ENCODE data around the gene KLF2. TPM values are rescaled to one million over a fixed set of nuclear protein-coding genes. Genes with fewer than 3 reads are reported as not detected.

KLF2 gene
- total RNA-seq, 3 donors from 2014 or later (not counting 1 experiment from before 2014, with no cell fraction given): 246 to 645 (median 377) TPM

- ATAC-seq (no peak), DNase-seq (no peak)
- 91% methylated on average over 22 of the region's 22 CpGs for WGBS (ENCODE audit: insufficient coverage)
- Mint-ChIP-seq H3K27ac (no peak overlapping the region), H3K27me3 (ENCODE audit: low read depth in 2 of 2) (no peaks in the 10 kb centered on the region), H3K4me3 (no peak overlapping the region), H3K9me3 (no peaks in the 10 kb centered on the region), H3K36me3 (no peaks in the 10 kb centered on the region), H3K4me1 (peaks cover 21 to 34% of the 10 kb centered on the region in 2 donors)
- H3K4me3 ChIP-seq (ENCODE audit: low read length): no peak overlapping the region
- TF ChIP-seq, protein P1, sequence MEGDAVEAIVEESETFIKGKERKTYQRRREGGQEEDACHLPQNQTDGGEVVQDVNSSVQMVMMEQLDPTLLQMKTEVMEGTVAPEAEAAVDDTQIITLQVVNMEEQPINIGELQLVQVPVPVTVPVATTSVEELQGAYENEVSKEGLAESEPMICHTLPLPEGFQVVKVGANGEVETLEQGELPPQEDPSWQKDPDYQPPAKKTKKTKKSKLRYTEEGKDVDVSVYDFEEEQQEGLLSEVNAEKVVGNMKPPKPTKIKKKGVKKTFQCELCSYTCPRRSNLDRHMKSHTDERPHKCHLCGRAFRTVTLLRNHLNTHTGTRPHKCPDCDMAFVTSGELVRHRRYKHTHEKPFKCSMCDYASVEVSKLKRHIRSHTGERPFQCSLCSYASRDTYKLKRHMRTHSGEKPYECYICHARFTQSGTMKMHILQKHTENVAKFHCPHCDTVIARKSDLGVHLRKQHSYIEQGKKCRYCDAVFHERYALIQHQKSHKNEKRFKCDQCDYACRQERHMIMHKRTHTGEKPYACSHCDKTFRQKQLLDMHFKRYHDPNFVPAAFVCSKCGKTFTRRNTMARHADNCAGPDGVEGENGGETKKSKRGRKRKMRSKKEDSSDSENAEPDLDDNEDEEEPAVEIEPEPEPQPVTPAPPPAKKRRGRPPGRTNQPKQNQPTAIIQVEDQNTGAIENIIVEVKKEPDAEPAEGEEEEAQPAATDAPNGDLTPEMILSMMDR (IDR thresholded peaks at IDR 0.05): no peak
- H3K9me3 ChIP-seq (ENCODE audit: control insufficient read depth, insufficient read depth, low read length): no peaks in the 10 kb centered on the region
- intact Hi-C loops (cut with micrococcal nuclease): no loop called here
- H3K36me3 ChIP-seq (ENCODE audit: control insufficient read depth, insufficient read depth, low read length): no peaks in the 10 kb centered on the region
- no peaks in the 10 kb centered on the region for H3K27me3 ChIP-seq (ENCODE audit: control insufficient read depth, insufficient read depth, low read length)
- H3K27ac ChIP-seq (ENCODE audit: low read length): peak overlapping the region; percentile 94
- peaks cover 81% of the 10 kb centered on the region for H3K4me1 ChIP-seq (ENCODE audit: control insufficient read depth, insufficient read depth, low read length)
These were observed 39.7 kb downstream of the KLF2 start for GRCh38 chr19:16364231-16364865.

- DNase-seq: no peak
- H3K4me1 ChIP-seq (ENCODE audit: control insufficient read depth, insufficient read depth, low read length): peaks cover 87% of the 10 kb centered on the region
- Mint-ChIP-seq H3K27ac (no peak overlapping the region), H3K9me3 (no peaks in the 10 kb centered on the region), H3K4me3 (peak overlapping the region; percentile 45), H3K36me3 (no peaks in the 10 kb centered on the region), H3K4me1 (peaks cover 19 to 34% of the 10 kb centered on the region in 2 donors), H3K27me3 (ENCODE audit: low read depth in 2 of 2) (no peaks in the 10 kb centered on the region)
- H3K27ac ChIP-seq (ENCODE audit: low read length): peak overlapping the region; percentile 94
- no peaks in the 10 kb centered on the region for H3K9me3 ChIP-seq (ENCODE audit: control insufficient read depth, insufficient read depth, low read length)
- no peak overlapping the region for H3K4me3 ChIP-seq (ENCODE audit: low read length)
- TF ChIP-seq, protein P1 (IDR thresholded peaks at IDR 0.05): peak; percentile 6
- intact Hi-C loops (cut with micrococcal nuclease): no loop called here
- no peaks in the 10 kb centered on the region for H3K27me3 ChIP-seq (ENCODE audit: control insufficient read depth, insufficient read depth, low read length)
- ATAC-seq: no peak
- WGBS (ENCODE audit: insufficient coverage): 52% methylated on average over 12 of the region's 12 CpGs
- no peaks in the 10 kb centered on the region for H3K36me3 ChIP-seq (ENCODE audit: control insufficient read depth, insufficient read depth, low read length)
These were observed 40.8 kb downstream of the KLF2 start for GRCh38 chr19:16365300-16365996.

DNA sequence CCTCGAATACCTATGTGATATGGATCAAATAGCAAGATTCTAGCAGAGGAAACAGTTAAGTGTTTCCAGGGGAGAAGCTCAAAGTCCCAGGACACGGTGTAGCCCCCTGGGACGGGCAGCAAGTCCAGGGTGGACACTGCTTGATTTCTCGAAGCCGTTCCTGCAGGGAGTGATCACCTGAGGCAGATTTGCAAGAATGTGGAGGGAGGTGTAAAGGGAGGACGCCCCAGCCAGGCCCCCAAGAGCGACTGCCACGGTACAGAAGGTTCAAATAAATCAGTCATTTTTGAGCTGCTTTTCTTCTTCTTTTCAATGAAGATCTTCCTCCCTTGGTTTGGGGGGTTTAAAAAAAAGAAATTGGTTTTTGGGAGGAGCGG lies 41.4 kb downstream of the KLF2 start:
- ATAC-seq (peak in 1 of 3 donors; percentile 0), DNase-seq (no peak)
- no peaks in the 10 kb centered on the region for H3K27me3 ChIP-seq (ENCODE audit: control insufficient read depth, insufficient read depth, low read length)
- peaks cover 93% of the 10 kb centered on the region for H3K4me1 ChIP-seq (ENCODE audit: control insufficient read depth, insufficient read depth, low read length)
- H3K4me3 ChIP-seq (ENCODE audit: low read length): no peak overlapping the region
- no peaks in the 10 kb centered on the region for H3K9me3 Mint-ChIP-seq
- peaks cover 13 to 30% of the 10 kb centered on the region in 2 donors for H3K4me1 Mint-ChIP-seq
- intact Hi-C loops (cut with micrococcal nuclease): loop anchor here (1.0 kb wide), 1 partner anchor 23 kb away; no protein-coding TSS in a partner anchor
- TF ChIP-seq, protein P1 (IDR thresholded peaks at IDR 0.05): no peak
- no peak overlapping the region for H3K27ac Mint-ChIP-seq
- no peak overlapping the region for H3K4me3 Mint-ChIP-seq
- peak overlapping the region; percentile 94 for H3K27ac ChIP-seq (ENCODE audit: low read length)
- WGBS (ENCODE audit: insufficient coverage): 9% methylated on average over 9 of the region's 9 CpGs
- H3K36me3 ChIP-seq (ENCODE audit: control insufficient read depth, insufficient read depth, low read length): no peaks in the 10 kb centered on the region
- no peaks in the 10 kb centered on the region for H3K36me3 Mint-ChIP-seq
- H3K9me3 ChIP-seq (ENCODE audit: control insufficient read depth, insufficient read depth, low read length): no peaks in the 10 kb centered on the region
- H3K27me3 Mint-ChIP-seq (ENCODE audit: low read depth in 2 of 2): no peaks in the 10 kb centered on the region

All from natural killer cell (primary cell).